GM12874 (cell line): ENCODE measurements around the gene AURKA.

Experiments used
- TF ChIP-seq, protein P1 (sequence below): IDR thresholded peaks from 2 replicates; pipeline ENCODE4 v1.5.1; 2011; ENCODE audit warnings: low read depth, mild to moderate bottlenecking, control low read depth, low read length, moderate library complexity; ENCODE audit not compliant: insufficient read depth

AURKA gene

DNA sequence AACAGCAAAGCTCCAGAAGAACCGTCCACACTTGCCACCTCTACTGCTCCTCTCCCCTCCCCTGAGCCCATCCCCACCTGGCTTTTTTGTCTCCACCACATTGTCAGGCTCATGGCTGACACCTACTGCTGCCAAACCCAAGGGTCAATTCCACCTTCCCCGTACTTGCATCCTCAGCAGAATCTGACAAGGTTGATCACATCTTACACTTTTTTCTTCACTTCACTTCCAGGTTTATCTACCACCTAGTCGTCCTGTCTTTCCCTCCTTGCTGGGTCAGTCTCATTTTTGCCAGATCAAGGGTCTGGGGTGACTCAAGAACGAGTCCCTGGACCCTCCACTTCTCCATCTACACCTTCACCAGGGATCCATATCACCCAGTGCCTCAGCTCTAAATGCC, 3.1 kb downstream of the AURKA start:
- TF ChIP-seq, protein P1, sequence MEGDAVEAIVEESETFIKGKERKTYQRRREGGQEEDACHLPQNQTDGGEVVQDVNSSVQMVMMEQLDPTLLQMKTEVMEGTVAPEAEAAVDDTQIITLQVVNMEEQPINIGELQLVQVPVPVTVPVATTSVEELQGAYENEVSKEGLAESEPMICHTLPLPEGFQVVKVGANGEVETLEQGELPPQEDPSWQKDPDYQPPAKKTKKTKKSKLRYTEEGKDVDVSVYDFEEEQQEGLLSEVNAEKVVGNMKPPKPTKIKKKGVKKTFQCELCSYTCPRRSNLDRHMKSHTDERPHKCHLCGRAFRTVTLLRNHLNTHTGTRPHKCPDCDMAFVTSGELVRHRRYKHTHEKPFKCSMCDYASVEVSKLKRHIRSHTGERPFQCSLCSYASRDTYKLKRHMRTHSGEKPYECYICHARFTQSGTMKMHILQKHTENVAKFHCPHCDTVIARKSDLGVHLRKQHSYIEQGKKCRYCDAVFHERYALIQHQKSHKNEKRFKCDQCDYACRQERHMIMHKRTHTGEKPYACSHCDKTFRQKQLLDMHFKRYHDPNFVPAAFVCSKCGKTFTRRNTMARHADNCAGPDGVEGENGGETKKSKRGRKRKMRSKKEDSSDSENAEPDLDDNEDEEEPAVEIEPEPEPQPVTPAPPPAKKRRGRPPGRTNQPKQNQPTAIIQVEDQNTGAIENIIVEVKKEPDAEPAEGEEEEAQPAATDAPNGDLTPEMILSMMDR = no peak

DNA sequence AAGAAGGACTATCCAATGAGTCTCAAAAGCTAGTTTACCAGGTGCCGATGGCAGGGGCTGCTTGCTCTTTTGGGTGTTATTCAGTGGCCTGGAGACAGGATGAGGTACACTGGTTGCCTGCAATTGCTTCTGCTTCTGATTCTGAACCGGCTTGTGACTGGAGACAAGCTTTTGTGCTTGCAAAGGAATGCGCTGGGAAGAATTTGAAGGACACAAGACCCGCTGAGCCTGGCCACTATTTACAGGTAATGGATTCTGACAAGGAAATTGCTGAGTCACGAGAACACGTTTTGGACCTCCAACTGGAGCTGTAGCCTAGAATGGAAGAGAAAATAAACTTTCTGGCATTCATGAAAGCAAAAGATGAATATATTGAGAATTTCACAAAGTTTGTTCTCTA, 5.8 kb downstream of the AURKA start:
- TF ChIP-seq, protein P1 = no peak

DNA sequence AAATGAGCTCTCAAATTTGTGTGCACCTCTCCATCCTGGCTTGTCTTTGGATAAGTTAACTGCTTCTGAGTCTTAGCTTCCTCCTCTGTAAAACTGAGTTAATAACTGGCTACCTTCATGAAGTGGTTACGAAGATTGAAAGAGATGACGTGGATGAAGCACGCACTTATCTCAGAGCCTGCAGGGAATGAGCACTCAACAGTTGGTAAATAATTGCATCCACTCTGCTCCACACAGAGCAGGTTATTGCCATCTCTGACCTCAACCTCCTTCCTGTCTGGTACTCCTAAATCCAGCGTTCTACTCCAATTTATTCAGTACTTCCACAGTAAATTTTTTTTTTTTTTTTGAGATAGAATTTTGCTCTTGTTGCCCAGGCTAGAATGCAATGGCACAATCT, 6.9 kb downstream of the AURKA start:
- TF ChIP-seq, protein P1 = no peak

DNA sequence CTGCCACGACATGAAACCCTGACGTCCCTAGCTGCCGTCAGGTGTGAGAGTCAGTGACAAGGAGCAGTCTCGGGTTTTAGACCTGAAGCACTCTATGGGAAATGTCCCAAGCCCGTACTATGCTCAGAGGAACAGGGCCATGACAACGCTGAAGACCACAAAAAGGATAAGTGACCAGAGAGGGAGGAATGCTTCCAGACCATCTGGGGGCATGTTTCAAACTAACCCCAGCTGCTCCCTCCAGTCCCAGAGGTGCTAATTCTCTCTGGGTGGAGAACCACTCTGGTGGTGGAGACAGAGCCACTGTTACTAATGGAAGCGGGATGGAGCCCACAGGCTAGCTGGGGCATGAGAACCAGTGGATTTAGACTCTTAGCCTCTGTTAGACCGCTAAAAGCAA, 8.7 kb downstream of the AURKA start:
- TF ChIP-seq, protein P1 = no peak

DNA sequence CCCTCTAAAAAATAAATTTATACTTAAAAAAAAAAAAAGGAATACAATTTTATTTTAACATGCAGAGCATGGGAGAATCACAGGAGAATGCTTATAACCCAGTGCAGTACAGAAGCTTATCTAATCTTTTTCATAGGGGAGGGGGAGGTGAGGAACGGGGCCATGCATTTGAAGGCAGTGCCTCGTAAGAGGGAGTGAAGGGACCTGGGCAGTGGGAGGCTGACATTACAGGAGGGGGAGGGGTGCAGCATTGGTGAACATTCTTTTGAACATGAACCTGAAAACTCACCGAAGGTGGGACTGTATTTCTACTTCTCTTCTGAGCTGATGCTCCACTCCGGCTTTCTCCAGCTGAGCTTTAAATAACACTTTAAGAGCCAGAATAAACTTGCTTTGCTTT, 9.3 kb downstream of the AURKA start:
- TF ChIP-seq, protein P1 = no peak

DNA sequence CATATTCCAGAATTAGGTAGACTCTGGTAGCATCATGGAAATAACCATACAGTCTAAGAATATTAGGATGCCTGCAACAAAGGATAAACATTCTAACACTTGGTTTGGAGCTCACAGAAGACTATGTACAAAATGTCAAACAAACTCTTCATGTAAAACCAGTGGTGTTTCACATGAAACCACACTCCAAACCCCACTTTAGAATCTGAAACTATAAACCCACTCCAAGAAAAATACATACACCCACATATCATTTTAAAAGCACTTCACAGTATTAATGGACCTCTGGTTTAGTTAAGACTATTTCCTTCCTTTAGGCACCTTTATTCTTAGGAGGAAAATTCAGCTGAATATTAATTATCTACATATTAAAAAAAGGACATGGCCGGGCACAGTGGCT, 10.5 kb downstream of the AURKA start:
- TF ChIP-seq, protein P1 = no peak

DNA sequence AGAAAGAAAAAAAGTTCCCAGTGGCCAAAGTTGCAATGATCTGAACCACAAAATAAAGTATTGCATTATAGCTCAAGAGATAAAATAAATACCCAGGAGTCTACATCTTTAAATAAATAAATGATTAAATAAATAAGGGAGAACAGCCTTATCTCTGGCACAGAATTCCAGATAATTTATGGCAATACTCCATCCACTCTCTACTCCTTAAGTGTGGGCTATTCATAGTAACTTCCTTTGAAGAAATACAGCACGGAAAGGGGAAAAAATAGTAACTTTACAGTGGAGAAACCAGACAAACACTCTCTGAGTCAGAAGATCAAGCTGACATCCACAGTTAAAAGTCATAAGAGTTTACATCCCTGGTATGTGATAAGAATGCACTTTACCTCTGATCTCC, 11.6 kb downstream of the AURKA start:
- TF ChIP-seq, protein P1 = no peak

DNA sequence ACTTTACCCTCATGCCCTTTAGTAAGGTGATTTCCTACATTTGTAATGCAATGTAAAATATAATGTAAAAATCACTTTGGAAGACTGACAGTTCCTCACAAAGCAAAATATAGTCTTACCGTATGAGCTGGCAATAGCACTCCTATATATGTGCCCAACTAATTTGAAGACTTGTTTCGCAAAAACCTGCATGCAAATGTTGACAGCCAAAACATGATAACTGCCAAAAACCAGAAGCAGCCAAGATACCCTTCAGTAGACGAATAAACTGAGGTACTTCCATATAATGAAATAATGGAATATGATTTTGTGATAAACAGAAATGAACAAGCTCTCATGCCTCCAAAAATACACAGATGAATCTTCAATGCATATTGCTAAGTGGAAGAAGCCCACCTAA, 13.6 kb downstream of the AURKA start:
- TF ChIP-seq, protein P1 = no peak
